HG02678 (cell line): ENCODE results near the gene NPLOC4.

Source experiments
- ATAC-seq: cut with Tn5 transposase; IDR thresholded peaks from one replicate; pipeline ENCODE4 v1.9.1; 2021; ENCODE audit warnings: mild to moderate bottlenecking, moderate library complexity; ENCODE audit not compliant: unreplicated experiment

Gene NPLOC4

GRCh38 chr17:81520021-81520901 lies 116.7 kb downstream of the NPLOC4 start:
- no peak for ATAC-seq

- ATAC-seq = no peak
These were observed 117.5 kb downstream of the NPLOC4 start for GRCh38 chr17:81519284-81520020.

GRCh38 chr17:81518785-81519283 lies 118.1 kb downstream of the NPLOC4 start:
- no peak for ATAC-seq

- ATAC-seq = no peak
These were observed 118.7 kb downstream of the NPLOC4 start for GRCh38 chr17:81518113-81518784.

GRCh38 chr17:81517339-81518112 lies 119.4 kb downstream of the NPLOC4 start:
- peak; percentile 30 for ATAC-seq

- ATAC-seq = no peak
These were observed 119.9 kb downstream of the NPLOC4 start for GRCh38 chr17:81517009-81517338.

GRCh38 chr17:81516439-81516838 lies 120.5 kb downstream of the NPLOC4 start:
- no peak for ATAC-seq

GRCh38 chr17:81515530-81516041 lies 121.3 kb downstream of the NPLOC4 start:
- ATAC-seq = no peak

GRCh38 chr17:81514739-81515529 lies 122.0 kb downstream of the NPLOC4 start:
- ATAC-seq = peak; percentile 21

GRCh38 chr17:81514489-81514738 lies 122.5 kb downstream of the NPLOC4 start:
- no peak for ATAC-seq

- no peak for ATAC-seq
These were observed 123.0 kb downstream of the NPLOC4 start for GRCh38 chr17:81513753-81514488.

GRCh38 chr17:81513372-81513752 lies 123.5 kb downstream of the NPLOC4 start:
- no peak for ATAC-seq

GRCh38 chr17:81512562-81513371 lies 124.1 kb downstream of the NPLOC4 start, which contains the start of gene ACTG1:
Gene ACTG1, minus strand, starts transcription at chr17:81512799. Its CDS starts 445 bp downstream, at chr17:81512354.
- peak; percentile 54 for ATAC-seq

- peak; percentile 4 for ATAC-seq
These were observed 124.9 kb downstream of the NPLOC4 start for GRCh38 chr17:81511804-81512561.

- no peak for ATAC-seq
These were observed 125.4 kb downstream of the NPLOC4 start for GRCh38 chr17:81511554-81511803.

- ATAC-seq = no peak
These were observed 125.9 kb downstream of the NPLOC4 start for GRCh38 chr17:81510785-81511553.
